ENCODE data around the gene CASP10. TPM values are rescaled to one million over a fixed set of nuclear protein-coding genes. Genes with fewer than 3 reads are reported as not detected.

The CASP10 gene, protein sequence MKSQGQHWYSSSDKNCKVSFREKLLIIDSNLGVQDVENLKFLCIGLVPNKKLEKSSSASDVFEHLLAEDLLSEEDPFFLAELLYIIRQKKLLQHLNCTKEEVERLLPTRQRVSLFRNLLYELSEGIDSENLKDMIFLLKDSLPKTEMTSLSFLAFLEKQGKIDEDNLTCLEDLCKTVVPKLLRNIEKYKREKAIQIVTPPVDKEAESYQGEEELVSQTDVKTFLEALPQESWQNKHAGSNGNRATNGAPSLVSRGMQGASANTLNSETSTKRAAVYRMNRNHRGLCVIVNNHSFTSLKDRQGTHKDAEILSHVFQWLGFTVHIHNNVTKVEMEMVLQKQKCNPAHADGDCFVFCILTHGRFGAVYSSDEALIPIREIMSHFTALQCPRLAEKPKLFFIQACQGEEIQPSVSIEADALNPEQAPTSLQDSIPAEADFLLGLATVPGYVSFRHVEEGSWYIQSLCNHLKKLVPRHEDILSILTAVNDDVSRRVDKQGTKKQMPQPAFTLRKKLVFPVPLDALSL
- total RNA-seq (7.2 and 11.0 TPM in 2 replicates), polyA plus RNA-seq (1.6 and 2.0 TPM in 2 replicates)

DNA sequence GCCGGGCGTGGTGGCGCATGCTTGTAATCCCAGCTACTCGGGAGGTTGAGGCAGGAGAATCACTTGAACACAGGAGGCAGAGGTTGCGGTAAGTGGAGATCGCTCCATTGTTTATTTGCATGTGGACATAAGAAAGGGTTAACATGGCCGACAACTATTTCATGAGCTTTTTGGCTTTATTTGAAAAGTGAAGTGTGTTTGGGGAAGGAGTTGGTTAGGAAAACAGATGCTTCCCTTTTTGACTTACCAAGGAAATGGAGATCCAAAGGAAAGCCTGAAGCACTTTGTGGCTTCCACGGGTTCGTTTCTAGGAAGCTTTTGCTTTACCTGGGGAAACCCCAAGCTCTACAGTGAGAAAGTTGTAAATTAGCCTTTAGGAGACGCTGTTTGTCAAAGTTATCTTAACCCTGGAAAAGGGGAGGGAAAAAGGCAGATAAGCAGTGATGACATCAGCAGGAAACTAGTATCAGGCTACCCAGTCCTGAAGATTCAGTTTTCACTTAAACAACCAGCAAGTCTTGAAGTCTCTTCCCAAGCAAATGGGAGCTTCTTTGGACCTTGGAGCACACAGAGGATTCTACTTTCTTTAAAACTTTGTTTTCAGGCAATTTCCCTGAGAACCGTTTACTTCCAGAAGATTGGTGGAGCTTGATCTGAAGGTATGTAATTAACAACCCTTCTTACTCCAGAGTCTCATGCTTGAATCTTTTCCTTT, at the start of gene CASP10:
Gene CASP10, plus strand, starts transcription at position 492 of the 715 bp plus-strand sequence. CDS start 2,637 bp downstream, outside the sequence.
- DNase-seq (ENCODE audit: low spot score) = peak; percentile 80
- Histone ChIP-seq H3K9me2 (replicated peaks; ENCODE audit: insufficient read depth) (no peaks in the 10 kb centered on the region), H3K79me2 (peaks cover 13% of the 10 kb centered on the region), H2AFZ (peak within 1 kb of the TSS; percentile 42), H3K4me1 (ENCODE audit: insufficient read depth) (no peaks in the 10 kb centered on the region), H3K4me3 (peak within 1 kb of the TSS; percentile 11), H3K27ac (peak within 1 kb of the TSS; percentile 76), H3K4me2 (peak within 1 kb of the TSS; percentile 68), H3K36me3 (replicated peaks; ENCODE audit: insufficient read depth, low read depth) (no peaks in the 10 kb centered on the region), H4K20me1 (ENCODE audit: insufficient read depth, poor library complexity, severe bottlenecking) (no peaks in the 10 kb centered on the region), H3K9me3 (ENCODE audit: low read depth) (no peaks in the 10 kb centered on the region), H3K27me3 (no peaks in the 10 kb centered on the region)
- TF ChIP-seq EZH2phosphoT487 (IDR thresholded peaks at IDR 0.05; ENCODE audit: low read depth, severe bottlenecking, unreplicated experiment) (no peak), EZH2 (IDR thresholded peaks at IDR 0.05; ENCODE audit: borderline replicate concordance) (no peak)
- TF ChIP-seq, protein P1, sequence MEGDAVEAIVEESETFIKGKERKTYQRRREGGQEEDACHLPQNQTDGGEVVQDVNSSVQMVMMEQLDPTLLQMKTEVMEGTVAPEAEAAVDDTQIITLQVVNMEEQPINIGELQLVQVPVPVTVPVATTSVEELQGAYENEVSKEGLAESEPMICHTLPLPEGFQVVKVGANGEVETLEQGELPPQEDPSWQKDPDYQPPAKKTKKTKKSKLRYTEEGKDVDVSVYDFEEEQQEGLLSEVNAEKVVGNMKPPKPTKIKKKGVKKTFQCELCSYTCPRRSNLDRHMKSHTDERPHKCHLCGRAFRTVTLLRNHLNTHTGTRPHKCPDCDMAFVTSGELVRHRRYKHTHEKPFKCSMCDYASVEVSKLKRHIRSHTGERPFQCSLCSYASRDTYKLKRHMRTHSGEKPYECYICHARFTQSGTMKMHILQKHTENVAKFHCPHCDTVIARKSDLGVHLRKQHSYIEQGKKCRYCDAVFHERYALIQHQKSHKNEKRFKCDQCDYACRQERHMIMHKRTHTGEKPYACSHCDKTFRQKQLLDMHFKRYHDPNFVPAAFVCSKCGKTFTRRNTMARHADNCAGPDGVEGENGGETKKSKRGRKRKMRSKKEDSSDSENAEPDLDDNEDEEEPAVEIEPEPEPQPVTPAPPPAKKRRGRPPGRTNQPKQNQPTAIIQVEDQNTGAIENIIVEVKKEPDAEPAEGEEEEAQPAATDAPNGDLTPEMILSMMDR (IDR thresholded peaks at IDR 0.05; ENCODE audit: poor library complexity) = peak; percentile 49
- WGBS (ENCODE audit: low lambda C conversion rate, missing lambda C conversion rate) = 60% methylated on average over 11 of the region's 11 CpGs

DNA sequence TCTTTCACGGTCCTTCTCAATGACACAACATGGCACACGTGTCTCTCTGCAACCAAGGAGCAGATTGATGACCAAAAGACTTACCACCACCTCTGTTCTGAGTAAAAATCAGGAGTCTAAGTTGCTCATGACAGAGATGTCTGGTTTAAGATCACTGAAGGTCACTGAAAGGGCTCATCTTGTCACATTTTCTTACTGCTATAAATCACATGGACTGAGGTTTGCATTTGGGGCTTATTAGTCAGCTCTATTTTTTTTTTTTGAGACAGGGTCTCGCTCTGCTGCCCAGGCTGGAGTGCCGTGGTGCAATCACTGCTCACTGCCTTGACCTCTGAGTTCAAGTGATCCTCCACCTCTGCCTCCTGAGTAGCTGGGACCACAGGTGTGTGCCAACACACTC, 47.6 kb upstream of the CASP10 start:
- no peaks in the 10 kb centered on the region for H4K20me1 ChIP-seq (ENCODE audit: insufficient read depth, poor library complexity, severe bottlenecking)
- H3K36me3 ChIP-seq (replicated peaks; ENCODE audit: insufficient read depth, low read depth) = no peaks in the 10 kb centered on the region
- WGBS (ENCODE audit: low lambda C conversion rate, missing lambda C conversion rate) = 87% methylated on average over 4 of the region's 4 CpGs
- H3K4me2 ChIP-seq = no peak overlapping the region
- H3K4me1 ChIP-seq (ENCODE audit: insufficient read depth) = peaks cover 6% of the 10 kb centered on the region
- H3K27me3 ChIP-seq = no peaks in the 10 kb centered on the region
- no peaks in the 10 kb centered on the region for H3K9me2 ChIP-seq (replicated peaks; ENCODE audit: insufficient read depth)
- DNase-seq (ENCODE audit: low spot score) = no peak
- no peak overlapping the region for H3K4me3 ChIP-seq
- H3K79me2 ChIP-seq = peaks cover 54% of the 10 kb centered on the region
- no peak overlapping the region for H3K27ac ChIP-seq
- no peak for TF ChIP-seq EZH2phosphoT487 (IDR thresholded peaks at IDR 0.05; ENCODE audit: low read depth, severe bottlenecking, unreplicated experiment)
- TF ChIP-seq, protein P1 (IDR thresholded peaks at IDR 0.05; ENCODE audit: poor library complexity) = no peak
- no peak for TF ChIP-seq EZH2 (IDR thresholded peaks at IDR 0.05; ENCODE audit: borderline replicate concordance)
- no peaks in the 10 kb centered on the region for H3K9me3 ChIP-seq (ENCODE audit: low read depth)
- no peak overlapping the region for H2AFZ ChIP-seq

DNA sequence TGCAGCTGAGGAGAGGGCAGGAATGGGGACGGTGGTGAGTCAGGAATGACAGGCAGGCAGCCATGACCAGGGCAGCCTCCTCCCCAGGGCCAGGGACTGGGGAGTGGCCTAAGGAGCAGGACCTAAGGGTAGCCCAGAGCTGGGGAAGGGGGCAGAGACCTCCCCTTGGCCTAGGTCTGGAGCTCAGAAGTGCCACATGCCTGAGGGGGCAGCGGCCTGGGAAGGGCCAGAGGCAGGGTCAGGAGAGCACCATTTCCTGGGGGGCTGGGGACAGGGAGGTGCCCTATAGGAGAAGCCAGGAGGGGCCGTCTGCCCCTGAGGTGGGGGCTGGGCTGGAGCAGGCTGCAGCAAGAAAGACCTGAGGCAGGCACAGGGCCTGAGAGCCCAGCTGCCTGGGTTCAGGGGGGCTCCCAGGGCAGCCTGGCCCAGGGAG, 46.0 kb upstream of the CASP10 start:
- Histone ChIP-seq H3K4me1 (ENCODE audit: insufficient read depth) (peaks cover 6% of the 10 kb centered on the region), H3K36me3 (replicated peaks; ENCODE audit: insufficient read depth, low read depth) (no peaks in the 10 kb centered on the region), H2AFZ (no peak overlapping the region), H4K20me1 (ENCODE audit: insufficient read depth, poor library complexity, severe bottlenecking) (no peaks in the 10 kb centered on the region), H3K79me2 (peaks cover 45% of the 10 kb centered on the region), H3K9me2 (replicated peaks; ENCODE audit: insufficient read depth) (no peaks in the 10 kb centered on the region), H3K9me3 (ENCODE audit: low read depth) (no peaks in the 10 kb centered on the region), H3K27me3 (no peaks in the 10 kb centered on the region), H3K4me2 (no peak overlapping the region), H3K27ac (no peak overlapping the region), H3K4me3 (no peak overlapping the region)
- no peak for DNase-seq (ENCODE audit: low spot score)
- TF ChIP-seq, protein P1 (IDR thresholded peaks at IDR 0.05; ENCODE audit: poor library complexity) = no peak
- TF ChIP-seq EZH2 (IDR thresholded peaks at IDR 0.05; ENCODE audit: borderline replicate concordance) (no peak), EZH2phosphoT487 (IDR thresholded peaks at IDR 0.05; ENCODE audit: low read depth, severe bottlenecking, unreplicated experiment) (no peak)
- 69% methylated on average over 2 of the region's 3 CpGs for WGBS (ENCODE audit: low lambda C conversion rate, missing lambda C conversion rate)
